ENCODE data around the gene SLC10A2.

SLC10A2 gene

GRCh38 chr13:103040006-103040405, 26.2 kb downstream of the SLC10A2 start:
- H3K9ac ChIP-seq (ENCODE audit: low read length) = no peak overlapping the region
- H3K36me3 ChIP-seq (ENCODE audit: control insufficient read depth in 1 of 2, insufficient read depth in 2 of 2, low read length in 2 of 2) = no peaks in the 10 kb centered on the region
- no peak overlapping the region for H3K4me3 ChIP-seq (ENCODE audit: low read depth, low read length)
- no peak overlapping the region for H4K8ac ChIP-seq (ENCODE audit: low read depth, low read length)
- H3K9me3 ChIP-seq (ENCODE audit: insufficient read depth, low read depth, low read length) = no peaks in the 10 kb centered on the region
- no peak overlapping the region for H2AK5ac ChIP-seq (ENCODE audit: low read length)
- no peaks in the 10 kb centered on the region for H3K27me3 ChIP-seq (ENCODE audit: insufficient read depth, low read length)
- no peak overlapping the region for H3K18ac ChIP-seq (ENCODE audit: low read length)
- no peaks in the 10 kb centered on the region for H3K79me1 ChIP-seq (ENCODE audit: low read length)
- no peak overlapping the region for H2BK5ac ChIP-seq (ENCODE audit: low read depth, low read length, poor library complexity)
- H2BK120ac ChIP-seq (ENCODE audit: insufficient read depth, low read length, poor library complexity) = no peak overlapping the region
- no peak overlapping the region for H4K91ac ChIP-seq (ENCODE audit: low read depth, low read length)
- no peak overlapping the region for H3K14ac ChIP-seq (ENCODE audit: low read length)
- H3K4me2 ChIP-seq (ENCODE audit: low read length) = no peak overlapping the region
- H2BK12ac ChIP-seq (ENCODE audit: low read length) = no peak overlapping the region
- no peak for DNase-seq
- no peak overlapping the region for H4K12ac ChIP-seq (ENCODE audit: low read depth, low read length)
- H3K23ac ChIP-seq (ENCODE audit: low read length) = no peak overlapping the region
- H3K27ac ChIP-seq (ENCODE audit: low read depth, low read length) = no peak overlapping the region
- H2AFZ ChIP-seq (ENCODE audit: insufficient read depth, low read length, poor library complexity) = no peak overlapping the region
- no peak overlapping the region for H3K4ac ChIP-seq (ENCODE audit: low read depth, low read length)
- H3K79me2 ChIP-seq (ENCODE audit: control insufficient read depth, insufficient read depth, low read length, poor library complexity) = no peaks in the 10 kb centered on the region
- H3K4me1 ChIP-seq (ENCODE audit: control insufficient read depth in 1 of 2, insufficient read depth in 2 of 2, low read length in 2 of 2) = no peaks in the 10 kb centered on the region
- WGBS (ENCODE audit: extremely low coverage, insufficient coverage, insufficient read length) = no CpG with 5 or more reads among the region's 1 CpG

- Histone ChIP-seq H4K91ac (ENCODE audit: low read depth, low read length) (no peak overlapping the region), H4K8ac (ENCODE audit: low read depth, low read length) (no peak overlapping the region), H2AK5ac (ENCODE audit: low read length) (no peak overlapping the region), H3K18ac (ENCODE audit: low read length) (no peak overlapping the region), H3K14ac (ENCODE audit: low read length) (no peak overlapping the region), H2BK120ac (ENCODE audit: insufficient read depth, low read length, poor library complexity) (no peak overlapping the region), H3K4me1 (ENCODE audit: control insufficient read depth in 1 of 2, insufficient read depth in 2 of 2, low read length in 2 of 2) (no peaks in the 10 kb centered on the region), H3K36me3 (ENCODE audit: control insufficient read depth in 1 of 2, insufficient read depth in 2 of 2, low read length in 2 of 2) (no peaks in the 10 kb centered on the region), H2BK12ac (ENCODE audit: low read length) (no peak overlapping the region), H3K4me3 (ENCODE audit: low read depth, low read length) (no peak overlapping the region), H3K9me3 (ENCODE audit: insufficient read depth, low read depth, low read length) (no peaks in the 10 kb centered on the region), H3K9ac (ENCODE audit: low read length) (no peak overlapping the region), H3K27me3 (ENCODE audit: insufficient read depth, low read length) (no peaks in the 10 kb centered on the region), H3K4me2 (ENCODE audit: low read length) (no peak overlapping the region), H3K4ac (ENCODE audit: low read depth, low read length) (no peak overlapping the region), H2AFZ (ENCODE audit: insufficient read depth, low read length, poor library complexity) (no peak overlapping the region), H3K79me1 (ENCODE audit: low read length) (no peaks in the 10 kb centered on the region), H3K27ac (ENCODE audit: low read depth, low read length) (no peak overlapping the region), H2BK5ac (ENCODE audit: low read depth, low read length, poor library complexity) (no peak overlapping the region), H3K23ac (ENCODE audit: low read length) (no peak overlapping the region), H3K79me2 (ENCODE audit: control insufficient read depth, insufficient read depth, low read length, poor library complexity) (no peaks in the 10 kb centered on the region), H4K12ac (ENCODE audit: low read depth, low read length) (no peak overlapping the region)
- WGBS (ENCODE audit: extremely low coverage, insufficient coverage, insufficient read length) = no CpG with 5 or more reads among the region's 2 CpGs
- no peak for DNase-seq
Measured at GRCh38 chr13:103039183-103039582, 27.0 kb downstream of the SLC10A2 start.

GRCh38 chr13:103036268-103036667, 29.9 kb downstream of the SLC10A2 start:
- no peaks in the 10 kb centered on the region for H3K79me1 ChIP-seq (ENCODE audit: low read length)
- no peak overlapping the region for H2BK120ac ChIP-seq (ENCODE audit: insufficient read depth, low read length, poor library complexity)
- no peaks in the 10 kb centered on the region for H3K9me3 ChIP-seq (ENCODE audit: insufficient read depth, low read depth, low read length)
- H3K4ac ChIP-seq (ENCODE audit: low read depth, low read length) = no peak overlapping the region
- no peaks in the 10 kb centered on the region for H3K4me1 ChIP-seq (ENCODE audit: control insufficient read depth in 1 of 2, insufficient read depth in 2 of 2, low read length in 2 of 2)
- H3K4me3 ChIP-seq (ENCODE audit: low read depth, low read length) = no peak overlapping the region
- no peak overlapping the region for H3K27ac ChIP-seq (ENCODE audit: low read depth, low read length)
- H4K12ac ChIP-seq (ENCODE audit: low read depth, low read length) = no peak overlapping the region
- no peak overlapping the region for H2BK12ac ChIP-seq (ENCODE audit: low read length)
- H3K14ac ChIP-seq (ENCODE audit: low read length) = no peak overlapping the region
- H3K23ac ChIP-seq (ENCODE audit: low read length) = no peak overlapping the region
- H2BK5ac ChIP-seq (ENCODE audit: low read depth, low read length, poor library complexity) = no peak overlapping the region
- WGBS (ENCODE audit: extremely low coverage, insufficient coverage, insufficient read length) = no CpG with 5 or more reads among the region's 1 CpG
- H3K18ac ChIP-seq (ENCODE audit: low read length) = no peak overlapping the region
- H3K9ac ChIP-seq (ENCODE audit: low read length) = no peak overlapping the region
- no peak overlapping the region for H4K8ac ChIP-seq (ENCODE audit: low read depth, low read length)
- H3K36me3 ChIP-seq (ENCODE audit: control insufficient read depth in 1 of 2, insufficient read depth in 2 of 2, low read length in 2 of 2) = no peaks in the 10 kb centered on the region
- no peaks in the 10 kb centered on the region for H3K27me3 ChIP-seq (ENCODE audit: insufficient read depth, low read length)
- no peaks in the 10 kb centered on the region for H3K79me2 ChIP-seq (ENCODE audit: control insufficient read depth, insufficient read depth, low read length, poor library complexity)
- no peak overlapping the region for H3K4me2 ChIP-seq (ENCODE audit: low read length)
- H2AK5ac ChIP-seq (ENCODE audit: low read length) = no peak overlapping the region
- H4K91ac ChIP-seq (ENCODE audit: low read depth, low read length) = no peak overlapping the region
- no peak overlapping the region for H2AFZ ChIP-seq (ENCODE audit: insufficient read depth, low read length, poor library complexity)
- DNase-seq = no peak

- H3K18ac ChIP-seq (ENCODE audit: low read length) = no peak overlapping the region
- H2AFZ ChIP-seq (ENCODE audit: insufficient read depth, low read length, poor library complexity) = no peak overlapping the region
- no peak overlapping the region for H2BK12ac ChIP-seq (ENCODE audit: low read length)
- no peaks in the 10 kb centered on the region for H3K9me3 ChIP-seq (ENCODE audit: insufficient read depth, low read depth, low read length)
- no peaks in the 10 kb centered on the region for H3K79me2 ChIP-seq (ENCODE audit: control insufficient read depth, insufficient read depth, low read length, poor library complexity)
- H3K36me3 ChIP-seq (ENCODE audit: control insufficient read depth in 1 of 2, insufficient read depth in 2 of 2, low read length in 2 of 2) = no peaks in the 10 kb centered on the region
- no peak overlapping the region for H4K91ac ChIP-seq (ENCODE audit: low read depth, low read length)
- H3K27me3 ChIP-seq (ENCODE audit: insufficient read depth, low read length) = no peaks in the 10 kb centered on the region
- no peak for DNase-seq
- no peak overlapping the region for H3K4me2 ChIP-seq (ENCODE audit: low read length)
- WGBS (ENCODE audit: extremely low coverage, insufficient coverage, insufficient read length) = no CpG with 5 or more reads among the region's 2 CpGs
- H3K4ac ChIP-seq (ENCODE audit: low read depth, low read length) = no peak overlapping the region
- no peaks in the 10 kb centered on the region for H3K79me1 ChIP-seq (ENCODE audit: low read length)
- H4K12ac ChIP-seq (ENCODE audit: low read depth, low read length) = no peak overlapping the region
- H2BK120ac ChIP-seq (ENCODE audit: insufficient read depth, low read length, poor library complexity) = no peak overlapping the region
- H4K8ac ChIP-seq (ENCODE audit: low read depth, low read length) = no peak overlapping the region
- no peak overlapping the region for H2AK5ac ChIP-seq (ENCODE audit: low read length)
- H3K27ac ChIP-seq (ENCODE audit: low read depth, low read length) = no peak overlapping the region
- no peak overlapping the region for H3K9ac ChIP-seq (ENCODE audit: low read length)
- no peak overlapping the region for H3K23ac ChIP-seq (ENCODE audit: low read length)
- H3K14ac ChIP-seq (ENCODE audit: low read length) = no peak overlapping the region
- H3K4me3 ChIP-seq (ENCODE audit: low read depth, low read length) = no peak overlapping the region
- no peak overlapping the region for H2BK5ac ChIP-seq (ENCODE audit: low read depth, low read length, poor library complexity)
- no peaks in the 10 kb centered on the region for H3K4me1 ChIP-seq (ENCODE audit: control insufficient read depth in 1 of 2, insufficient read depth in 2 of 2, low read length in 2 of 2)
Measured at GRCh38 chr13:103033999-103034398, 32.2 kb downstream of the SLC10A2 start.
